Endothelial cell of umbilical vein (primary cell): ENCODE results near the gene KRTAP10-12. TPM values are rescaled to one million over a fixed set of nuclear protein-coding genes. Genes with fewer than 3 reads are reported as not detected.

ENCODE experiments used
- BruUV-seq: library from RNA; stranded (reverse); fragments of 400-500 nt; replicated peaks from 2 replicates; lab custom pipeline; 2021; lab: Mats Ljungman, UMichigan
- CTCF ChIA-PET: fragments of 300-600, 350-600 bp; sonication (Branson Sonifier 250); formaldehyde crosslinking; loops from one replicate; lab custom pipeline; 2021; ENCODE audit warnings: antibody characterized with exemption, inconsistent platforms; lab: Charles Lee
- POLR2A ChIA-PET: fragments of 300-600, 350-600 bp; sonication (Branson Sonifier 250); formaldehyde crosslinking; loops from one replicate; lab custom pipeline; 2021; ENCODE audit warnings: antibody characterized with exemption, inconsistent platforms; lab: Charles Lee
- DNase-seq: peaks from one replicate; pipeline ENCODE4 v3.0.0-alpha.2; 2011; ENCODE audit warnings: low read depth, low spot score
- FAIRE-seq: peaks from 2 replicates; lab custom pipeline; 2011; peaks lifted over from hg19 to GRCh38; lab: Jason Lieb, UNC
- H2AFZ ChIP-seq: 2 replicates; pipeline ENCODE4 v1.6.0; 2012; ENCODE audit warnings: low read depth, low read length, control low read depth, inconsistent platforms
- H3K27ac ChIP-seq: 2 replicates; pipeline ENCODE4 v1.5.1; 2011; ENCODE audit warnings: low read depth, mild to moderate bottlenecking, control low read depth, low read length, moderate library complexity; ENCODE audit not compliant: insufficient read depth
- H3K27me3 ChIP-seq, 2 experiments: 2 replicates each; pipeline versions ENCODE4 v1.6.0 to v1.6.1; 2011; ENCODE audit warnings: low read length in 2 of 2, mixed read lengths in 1 of 2; ENCODE audit not compliant: control insufficient read depth in 2 of 2, insufficient read depth in 2 of 2
- H3K36me3 ChIP-seq, 2 experiments: 2 replicates in 1 of 2; 3 replicates in 1 of 2; pipeline ENCODE4 v1.5.1; 2011; ENCODE audit warnings: low read length in 2 of 2, mild to moderate bottlenecking in 1 of 2, moderate library complexity in 1 of 2; ENCODE audit not compliant: control insufficient read depth in 2 of 2, insufficient read depth in 2 of 2; ENCODE audit errors: extremely low read depth in 1 of 2
- H3K4me1 ChIP-seq: 3 replicates; pipeline ENCODE4 v1.5.1; 2011; ENCODE audit warnings: mild to moderate bottlenecking, low read length; ENCODE audit not compliant: control insufficient read depth, insufficient read depth; ENCODE audit errors: extremely low read depth
- H3K4me2 ChIP-seq: 2 replicates; pipeline ENCODE4 v1.6.1; 2011; ENCODE audit warnings: low read length, control low read depth, mixed read lengths; ENCODE audit not compliant: insufficient read depth
- H3K4me3 ChIP-seq, 3 experiments: fragments of 200-600 bp in 1 of 3; sonication (generic), shearing (Covaris generic) in 1 of 3; replicated peaks in 1 of 3; 2 replicates each; pipeline ENCODE4 v1.5.1; 2011 to 2016; ENCODE audit warnings: control low read depth in 3 of 3, low read length in 3 of 3, mild to moderate bottlenecking in 2 of 3, inconsistent platforms in 1 of 3, low read depth in 1 of 3, moderate library complexity in 1 of 3; ENCODE audit not compliant: insufficient read depth in 1 of 3
- H3K79me2 ChIP-seq: 2 replicates; pipeline ENCODE4 v1.6.0; 2012; ENCODE audit warnings: low read length, inconsistent platforms; ENCODE audit not compliant: control insufficient read depth, insufficient read depth
- H3K9ac ChIP-seq: replicated peaks from 2 replicates; pipeline ENCODE3; 2011; ENCODE audit warnings: low read length, control low read depth; ENCODE audit not compliant: insufficient read depth; ENCODE audit errors: extremely low read depth
- H3K9me1 ChIP-seq: replicated peaks from 3 replicates; pipeline ENCODE4 v1.6.0; 2011; ENCODE audit warnings: mild to moderate bottlenecking, low read length; ENCODE audit not compliant: control insufficient read depth, insufficient read depth; ENCODE audit errors: extremely low read depth
- H3K9me3 ChIP-seq: replicated peaks from 2 replicates; pipeline ENCODE4 v1.5.1; 2012; ENCODE audit warnings: low read length, inconsistent platforms; ENCODE audit not compliant: control insufficient read depth, insufficient read depth
- H4K20me1 ChIP-seq: replicated peaks from 2 replicates; pipeline ENCODE3; 2011; ENCODE audit warnings: mild to moderate bottlenecking, low read length; ENCODE audit not compliant: control insufficient read depth, insufficient read depth; ENCODE audit errors: extremely low read depth
- EZH2 ChIP-seq: IDR thresholded peaks from 2 replicates; pipeline ENCODE4 v1.6.1; 2012; ENCODE audit warnings: borderline replicate concordance, low read depth, mild to moderate bottlenecking, moderate library complexity, low read length, inconsistent platforms; ENCODE audit not compliant: severe bottlenecking
- FOS ChIP-seq: IDR thresholded peaks from 2 replicates; pipeline ENCODE4 v1.6.1; 2011; ENCODE audit warnings: mild to moderate bottlenecking, low read length, moderate library complexity, borderline replicate concordance; ENCODE audit not compliant: insufficient read depth
- GATA2 ChIP-seq: IDR thresholded peaks from 2 replicates; pipeline ENCODE4 v1.7.0; 2011; ENCODE audit warnings: low read depth, mild to moderate bottlenecking, moderate library complexity, mixed read lengths, low read length; ENCODE audit not compliant: insufficient read length, insufficient read depth
- JUN ChIP-seq: IDR thresholded peaks from 2 replicates; pipeline ENCODE4 v1.6.1; 2011; ENCODE audit warnings: borderline replicate concordance, low read depth; ENCODE audit not compliant: insufficient read length, insufficient read depth
- MAX ChIP-seq: IDR thresholded peaks from 2 replicates; pipeline ENCODE4 v1.6.1; 2011; ENCODE audit not compliant: insufficient read depth, insufficient read length
- MYC ChIP-seq: IDR thresholded peaks from one replicate; pipeline ENCODE4 v1.6.1; 2011; ENCODE audit warnings: mild to moderate bottlenecking, low read depth, low read length
- POLR2A ChIP-seq: IDR thresholded peaks from 2 replicates; pipeline ENCODE4 v1.6.1; 2012; ENCODE audit warnings: low read depth, mild to moderate bottlenecking, control low read depth, low read length
- POLR2AphosphoS5 ChIP-seq: IDR thresholded peaks from 2 replicates; pipeline ENCODE4 v1.6.1; 2012; ENCODE audit warnings: low read depth, mild to moderate bottlenecking, control low read depth, low read length, moderate library complexity; ENCODE audit not compliant: insufficient read depth
- dilution Hi-C: fragments of 300-500 bp; cut with MboI; formaldehyde crosslinking; loops from one replicate; pipeline ENCODE4 v1.15.0; 2019; ENCODE audit warnings: low sequenced_read_pairs; ENCODE audit not compliant: extremely low pct_ligation_motif_present
- intact Hi-C: fragments of 100-400 bp; cut with micrococcal nuclease; formaldehyde crosslinking; loops from one replicate; pipeline ENCODE4 v1.10.0; 2022
- polyA plus RNA-seq, 4 experiments: library from polyadenylated mRNA; depleted of rRNA in 3 of 4; stranded (reverse) in 3 of 4; unstranded in 1 of 4; fragments of >200 nt; gene quantifications; 2 replicates each; pipeline versions ENCODE4 v1.2.1 to v1.2.3, GENCODE V29; 2011 to 2012; ENCODE audit warnings: missing spikeins in 1 of 4
- total RNA-seq: library from RNA; stranded (reverse); gene quantifications from 2 replicates; pipeline ENCODE4 v1.2.3, GENCODE V29; 2021
- TF ChIP-seq, protein P1 (sequence below), 2 donors: IDR thresholded peaks; 1 replicate in 1 of 2; 2 replicates in 1 of 2; pipeline ENCODE4 v1.5.1; 2011; ENCODE audit warnings: low read length in 2 of 2, mild to moderate bottlenecking in 2 of 2, moderate library complexity in 2 of 2, control low read depth in 1 of 2, inconsistent platforms in 1 of 2, low read depth in 1 of 2; ENCODE audit not compliant: insufficient read depth in 1 of 2; ENCODE audit errors: extremely low read depth in 1 of 2

Gene KRTAP10-12
- total and polyA plus RNA-seq, 2 donors (not counting 3 experiments of a cell fraction or from before 2014, with no cell fraction given) = not detected

DNA sequence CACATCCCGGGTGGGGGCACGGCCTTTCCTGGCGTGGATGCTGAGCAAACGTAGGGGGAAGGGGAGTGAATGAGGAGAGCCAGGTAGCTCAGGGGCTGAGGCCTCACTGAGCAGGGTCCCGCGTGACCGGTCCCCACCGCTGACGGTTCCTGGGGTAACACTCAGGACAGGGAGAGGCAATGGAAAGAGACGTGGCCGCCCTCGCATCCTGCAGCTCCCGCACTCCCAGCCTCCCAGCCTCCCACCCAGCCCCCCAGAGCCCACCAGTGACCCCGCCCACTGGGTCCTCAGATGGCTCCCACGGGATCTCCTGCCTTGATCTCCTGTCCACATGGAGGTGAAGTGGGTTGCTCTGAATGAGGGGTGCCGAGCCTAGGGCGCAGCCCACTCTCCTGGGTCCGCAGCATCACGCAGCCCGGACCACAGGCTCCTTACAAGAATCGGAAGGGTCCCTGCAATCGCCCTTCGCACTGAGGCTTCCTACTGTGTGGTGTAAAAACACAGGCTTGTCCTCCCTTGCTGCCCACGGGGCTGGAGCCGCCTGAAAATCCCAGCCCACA lies 12.0 kb downstream of the KRTAP10-12 start:
- H3K4me3 ChIP-seq = no peak overlapping the region
- no peaks in the 10 kb centered on the region for H3K9me3 ChIP-seq
- no peak for FAIRE-seq
- no peak overlapping the region for H3K4me2 ChIP-seq
- ChIA-PET POLR2A (no interaction called here), CTCF (interaction anchor here (1.1 to 1.7 kb wide), 2 partner anchors 84 to 223 kb away, joined by 3 to 10 read pairs; no protein-coding TSS in a partner anchor)
- no peak for DNase-seq
- H2AFZ ChIP-seq = no peak overlapping the region
- no peak overlapping the region for H3K27ac ChIP-seq
- dilution Hi-C loops (no loop called here), intact Hi-C loops (no loop called here)
- no peaks in the 10 kb centered on the region for H3K79me2 ChIP-seq
- no peaks in the 10 kb centered on the region for H3K36me3 ChIP-seq
- BruUV-seq = no TSS peak
- H3K27me3 ChIP-seq = peaks cover 82 to 87% of the 10 kb centered on the region in 2 experiments
- H3K4me1 ChIP-seq = peaks cover 5% of the 10 kb centered on the region
- no peak for TF ChIP-seq EZH2
- no peak for TF ChIP-seq GATA2
- TF ChIP-seq, protein P1, sequence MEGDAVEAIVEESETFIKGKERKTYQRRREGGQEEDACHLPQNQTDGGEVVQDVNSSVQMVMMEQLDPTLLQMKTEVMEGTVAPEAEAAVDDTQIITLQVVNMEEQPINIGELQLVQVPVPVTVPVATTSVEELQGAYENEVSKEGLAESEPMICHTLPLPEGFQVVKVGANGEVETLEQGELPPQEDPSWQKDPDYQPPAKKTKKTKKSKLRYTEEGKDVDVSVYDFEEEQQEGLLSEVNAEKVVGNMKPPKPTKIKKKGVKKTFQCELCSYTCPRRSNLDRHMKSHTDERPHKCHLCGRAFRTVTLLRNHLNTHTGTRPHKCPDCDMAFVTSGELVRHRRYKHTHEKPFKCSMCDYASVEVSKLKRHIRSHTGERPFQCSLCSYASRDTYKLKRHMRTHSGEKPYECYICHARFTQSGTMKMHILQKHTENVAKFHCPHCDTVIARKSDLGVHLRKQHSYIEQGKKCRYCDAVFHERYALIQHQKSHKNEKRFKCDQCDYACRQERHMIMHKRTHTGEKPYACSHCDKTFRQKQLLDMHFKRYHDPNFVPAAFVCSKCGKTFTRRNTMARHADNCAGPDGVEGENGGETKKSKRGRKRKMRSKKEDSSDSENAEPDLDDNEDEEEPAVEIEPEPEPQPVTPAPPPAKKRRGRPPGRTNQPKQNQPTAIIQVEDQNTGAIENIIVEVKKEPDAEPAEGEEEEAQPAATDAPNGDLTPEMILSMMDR (IDR thresholded peaks at IDR 0.05; ENCODE audit: extremely low read depth in 1 of 2, insufficient read depth in 1 of 2, low read depth in 1 of 2, low read length in 2 of 2) = no peak
- TF ChIP-seq MYC = no peak
- no peak for TF ChIP-seq POLR2AphosphoS5
- TF ChIP-seq FOS = no peak
- TF ChIP-seq JUN = no peak
- no peak for TF ChIP-seq MAX
- TF ChIP-seq POLR2A = no peak
- H4K20me1 ChIP-seq = no peaks in the 10 kb centered on the region
- no peaks in the 10 kb centered on the region for H3K9me1 ChIP-seq
- no peak overlapping the region for H3K9ac ChIP-seq
